GM18867 (cell line): ENCODE measurements around the gene BCO1.

Experiments used
- ATAC-seq: cut with Tn5 transposase; IDR thresholded peaks from one replicate; pipeline ENCODE4 v1.9.1; 2021; ENCODE audit warnings: mild to moderate bottlenecking, moderate library complexity; ENCODE audit not compliant: unreplicated experiment

BCO1 gene

DNA sequence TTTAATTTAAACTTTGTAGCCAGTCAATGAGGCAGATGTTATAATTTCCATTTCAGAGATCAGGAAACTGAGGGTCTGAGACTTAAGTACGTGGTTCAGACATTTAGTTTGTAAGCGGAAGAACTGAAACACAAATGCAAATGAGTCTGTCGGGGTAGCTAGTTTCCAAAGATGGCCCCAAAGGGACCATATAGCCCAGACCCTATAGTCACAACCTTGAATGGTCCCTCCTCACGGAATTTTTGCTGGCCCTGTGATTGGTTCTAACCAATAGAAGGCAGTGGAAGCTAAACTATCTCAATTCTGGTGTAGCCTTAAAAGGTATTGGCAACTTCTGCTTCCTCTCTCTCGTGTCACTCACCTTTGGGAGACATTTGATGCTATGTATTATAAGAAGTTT lies 7.5 kb upstream of the BCO1 start:
- peak; percentile 41 for ATAC-seq

GRCh38 chr16:81232740-81233367 lies 5.6 kb upstream of the BCO1 start:
- ATAC-seq: no peak

DNA sequence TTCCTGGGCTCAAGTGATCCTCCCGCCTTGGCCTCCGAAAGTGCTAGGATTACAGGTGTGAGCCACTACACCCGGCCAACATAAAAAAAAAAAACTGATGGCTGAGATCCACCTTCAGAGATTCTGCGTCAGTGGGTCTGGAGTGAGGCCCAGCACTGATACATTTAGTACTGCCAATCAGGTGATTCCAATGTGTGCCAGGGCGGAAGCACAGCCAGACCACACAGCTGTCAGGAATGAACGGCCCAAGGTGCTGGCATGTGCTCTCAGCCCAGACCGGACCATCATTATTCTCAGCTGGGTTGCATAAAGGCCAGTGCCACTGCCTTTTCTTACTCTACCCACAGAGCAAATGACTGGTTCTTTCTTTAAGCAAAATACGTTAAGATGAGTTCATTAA lies 1.2 kb upstream of the BCO1 start:
- ATAC-seq: no peak

- ATAC-seq: no peak
These were observed 570 bp upstream of the BCO1 start for GRCh38 chr16:81237942-81238295.

DNA sequence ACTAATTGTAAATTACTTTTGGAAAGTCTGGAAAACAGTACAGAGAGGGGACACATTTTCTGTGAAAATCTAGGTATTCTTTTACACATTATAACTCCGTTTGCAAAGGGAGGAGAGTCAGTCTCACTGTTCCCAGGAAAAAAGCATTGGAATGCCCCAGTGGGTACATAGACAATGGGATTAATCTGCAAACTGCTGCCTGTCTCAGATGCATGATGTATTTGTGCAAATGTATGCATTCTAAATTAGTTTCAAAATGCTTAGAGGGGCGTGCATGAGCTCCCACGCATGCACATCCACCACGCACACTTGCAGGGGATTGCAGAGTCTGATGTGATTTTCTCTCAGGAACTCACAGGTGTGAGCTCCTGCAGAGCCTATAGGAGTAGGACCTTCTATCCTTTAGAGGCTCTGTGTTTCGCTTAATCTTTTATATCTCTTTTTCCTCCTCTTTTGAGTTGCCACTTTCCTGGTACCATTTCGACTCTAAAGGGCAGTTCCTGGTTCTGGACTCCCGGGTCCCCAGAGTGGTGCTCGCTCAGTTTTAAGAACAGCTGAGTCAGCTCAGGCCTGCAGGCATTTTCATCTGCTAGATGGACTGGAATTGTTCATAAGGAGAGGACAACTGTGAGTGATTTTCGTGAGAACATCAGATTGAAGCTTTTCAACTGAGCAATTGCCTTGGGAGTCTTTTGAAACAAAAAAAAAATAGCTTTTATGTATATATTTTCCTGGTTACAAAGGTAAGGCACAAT lies 1.1 kb downstream of the BCO1 start:
- no peak for ATAC-seq

GRCh38 chr16:81241706-81242105 lies 3.2 kb downstream of the BCO1 start:
- ATAC-seq: no peak

DNA sequence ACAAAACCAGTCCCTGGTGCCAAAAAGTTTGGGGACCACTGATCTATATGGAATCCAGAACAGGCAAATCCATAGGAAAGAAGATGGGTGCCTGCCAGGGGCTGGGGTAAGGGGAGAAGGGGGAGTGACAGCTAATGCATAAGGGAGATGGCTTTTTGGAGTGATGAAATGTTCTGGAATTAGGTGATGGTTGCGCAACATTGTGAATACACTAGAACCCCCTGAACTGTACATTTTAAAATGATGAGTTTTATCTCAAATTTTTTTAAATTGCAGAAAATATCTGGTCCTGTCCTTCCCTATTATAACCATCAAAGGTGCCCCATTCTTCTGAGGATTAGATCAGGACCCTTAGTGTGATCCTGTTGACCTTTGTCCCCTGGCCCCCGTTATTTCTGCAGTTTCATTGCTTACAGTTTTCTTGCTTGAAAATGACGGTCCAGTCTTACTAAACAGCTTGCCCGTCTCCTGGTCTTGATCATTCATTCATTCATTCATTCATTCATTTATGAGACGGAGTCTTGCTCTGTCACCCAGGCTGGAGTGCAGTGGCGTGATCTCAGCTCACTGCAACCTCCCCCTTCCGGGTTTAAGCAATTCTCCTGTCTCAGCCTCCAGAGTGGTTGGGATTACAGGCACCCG lies 4.6 kb downstream of the BCO1 start:
- no peak for ATAC-seq

DNA sequence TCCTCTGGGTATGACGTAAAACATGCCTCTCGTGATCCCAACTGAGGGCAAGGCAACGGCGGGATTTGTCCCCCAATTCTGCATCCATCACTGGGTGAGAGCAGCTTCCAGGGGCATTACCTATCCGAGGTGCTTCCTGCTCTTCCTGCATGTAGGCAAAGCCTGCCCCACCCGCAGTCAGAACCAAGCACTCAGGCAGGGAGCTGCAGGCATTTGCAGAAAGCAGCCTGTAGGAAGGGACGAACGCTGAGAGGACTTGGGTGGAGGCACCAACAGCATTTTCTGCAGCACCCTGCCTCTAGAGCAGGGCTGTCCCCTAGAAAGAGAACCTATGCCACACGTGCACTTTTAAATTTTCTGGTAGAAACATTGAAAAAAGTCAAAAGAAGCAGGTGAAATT lies 5.5 kb downstream of the BCO1 start:
- ATAC-seq: no peak

- ATAC-seq: no peak
These were observed 13.4 kb downstream of the BCO1 start for GRCh38 chr16:81251871-81252270.

DNA sequence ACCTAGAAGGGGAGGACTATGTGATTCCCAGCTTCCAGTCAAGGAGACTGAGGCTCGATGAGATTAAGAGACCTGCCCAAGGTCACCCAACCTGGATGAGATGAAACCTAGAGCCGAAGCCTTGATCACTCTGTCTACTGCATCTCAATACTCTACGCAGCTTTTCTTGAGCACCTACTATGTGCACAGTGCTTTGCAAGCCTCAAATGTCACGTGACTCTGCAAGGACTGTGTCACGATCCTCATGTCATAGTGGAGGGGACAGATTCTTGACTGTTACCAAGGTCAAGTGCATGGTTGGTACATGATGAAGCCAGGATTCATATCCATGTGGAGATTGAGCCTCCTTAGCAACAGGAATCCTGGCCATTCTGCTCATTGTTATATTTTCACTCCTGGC lies 14.7 kb downstream of the BCO1 start:
- ATAC-seq: no peak

- ATAC-seq: no peak
These were observed 16.5 kb downstream of the BCO1 start for GRCh38 chr16:81254922-81255526.

GRCh38 chr16:81259916-81260315 lies 21.4 kb downstream of the BCO1 start:
- no peak for ATAC-seq

DNA sequence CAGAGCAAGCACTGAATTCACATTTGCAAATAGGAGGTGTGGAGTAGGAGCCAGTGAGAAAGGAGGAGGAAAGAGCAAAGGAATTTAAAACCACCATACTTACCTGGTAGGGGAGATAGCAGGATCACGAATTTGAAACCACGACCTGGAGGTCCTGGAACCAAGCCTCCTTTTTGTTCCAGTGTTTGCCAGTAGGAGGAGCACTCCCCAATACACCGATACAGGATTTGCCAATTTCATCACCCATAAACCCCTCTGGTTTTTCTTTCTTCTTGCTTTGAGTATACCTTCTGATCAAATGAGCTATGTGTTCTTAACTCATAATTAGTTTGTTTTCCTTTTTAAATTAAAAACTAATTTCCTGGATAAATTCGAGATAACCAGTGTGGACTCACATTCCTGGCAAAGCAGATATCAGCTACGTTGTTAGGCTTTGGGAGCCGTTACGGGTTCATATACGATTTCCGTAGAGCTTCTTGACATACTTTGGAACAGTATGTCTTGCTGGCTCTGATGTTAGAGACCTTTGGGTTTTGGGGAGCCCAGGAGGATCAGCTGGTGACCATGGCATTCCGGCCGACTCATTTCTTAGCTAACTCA lies 22.7 kb downstream of the BCO1 start:
- ATAC-seq: no peak

- ATAC-seq: no peak
These were observed 25.2 kb downstream of the BCO1 start for GRCh38 chr16:81263470-81264220.

DNA sequence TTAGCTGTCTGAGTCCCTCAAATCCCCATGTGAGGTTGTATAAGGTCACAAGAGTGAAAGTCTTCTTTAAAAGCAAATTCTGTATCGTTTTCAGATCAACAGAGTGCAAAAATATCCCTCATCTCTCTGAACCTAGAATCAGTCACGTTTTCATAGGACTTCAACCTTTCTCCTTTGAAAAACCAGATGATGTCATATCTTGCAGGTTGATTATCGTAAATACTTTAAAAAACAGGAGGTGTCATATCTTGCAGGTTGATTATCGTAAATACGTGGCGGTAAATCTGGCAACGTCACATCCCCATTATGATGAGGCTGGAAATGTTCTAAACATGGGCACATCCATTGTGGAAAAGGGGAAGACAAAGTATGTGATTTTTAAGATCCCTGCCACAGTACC lies 25.9 kb downstream of the BCO1 start:
- no peak for ATAC-seq

DNA sequence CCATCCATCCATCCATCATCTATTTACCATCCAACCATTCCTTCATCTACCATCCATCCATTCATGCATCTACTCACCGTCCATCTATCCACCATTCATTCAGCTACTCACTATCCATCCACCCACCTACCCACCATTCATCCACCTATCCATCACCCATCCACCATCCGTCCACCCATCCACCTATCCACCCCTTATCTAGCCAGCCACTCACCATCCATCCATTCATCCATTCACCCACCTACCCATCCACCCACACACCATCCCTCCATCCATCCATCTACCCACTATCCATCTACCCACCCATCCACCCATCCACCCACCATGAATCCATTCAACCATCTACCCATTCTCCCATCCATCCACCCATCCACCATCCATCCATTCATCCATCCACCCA lies 26.6 kb downstream of the BCO1 start:
- no peak for ATAC-seq

DNA sequence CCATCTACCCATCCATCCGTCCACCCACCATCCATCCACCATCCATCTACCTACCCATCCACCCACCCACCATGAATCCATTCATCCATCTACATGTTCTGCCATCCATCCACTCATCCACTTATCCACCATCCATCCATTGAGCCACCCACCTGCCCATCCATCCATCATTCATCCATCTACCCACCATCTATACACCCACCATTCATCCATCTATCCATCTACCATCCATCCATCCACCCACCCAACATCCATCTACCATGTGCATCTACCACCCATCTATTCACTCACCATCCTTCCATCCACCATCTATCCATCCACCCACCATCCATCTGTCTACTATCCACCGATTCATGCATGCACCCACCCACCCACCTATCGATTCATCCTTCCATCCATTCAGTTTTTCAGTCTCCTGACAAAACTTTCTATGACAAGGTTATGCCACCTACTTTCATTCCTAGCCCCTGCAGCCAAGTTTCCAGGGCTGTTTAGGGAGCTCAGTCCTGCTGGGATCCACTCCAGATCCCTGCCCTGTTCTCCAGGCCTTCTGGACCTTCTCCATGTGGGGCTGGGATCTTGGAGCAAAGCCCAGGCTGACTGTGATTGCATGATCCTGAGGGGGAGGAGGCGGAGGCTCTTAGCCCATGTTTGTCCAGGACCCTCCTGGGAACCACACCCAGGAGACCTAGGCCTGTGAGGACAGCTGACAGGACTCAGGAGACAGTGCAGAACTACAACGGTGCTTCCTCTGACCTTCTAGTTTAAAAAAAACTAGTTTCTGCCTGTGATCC lies 27.4 kb downstream of the BCO1 start:
- no peak for ATAC-seq

- ATAC-seq: no peak
These were observed 28.2 kb downstream of the BCO1 start for GRCh38 chr16:81266680-81267095.

DNA sequence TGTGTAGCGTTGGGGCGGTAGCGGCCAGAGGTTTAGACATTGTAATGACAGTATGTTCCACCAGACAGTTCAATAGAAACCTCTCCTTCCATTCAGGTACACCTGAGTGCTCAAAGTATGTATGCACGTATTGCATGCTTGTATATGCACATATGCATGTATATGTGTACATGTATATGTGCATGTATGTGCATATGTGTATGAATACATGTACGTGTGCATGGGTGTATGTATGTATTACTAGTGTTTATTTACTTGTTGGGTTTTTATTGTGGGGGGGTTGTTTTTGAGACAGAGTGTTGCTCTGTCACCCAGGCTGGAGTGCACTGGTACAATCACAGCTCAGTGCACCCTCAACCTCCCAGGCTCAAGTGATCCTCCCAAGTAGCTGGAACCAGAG lies 30.0 kb downstream of the BCO1 start:
- ATAC-seq: no peak
